Glomerular visceral epithelial cell (primary cell): ENCODE results near the gene WDR48.

Experiments
- DNase-seq: peaks from one replicate; pipeline ENCODE4 v3.0.0-alpha.2; 2016; ENCODE audit errors: extremely low spot score

WDR48 gene

DNA sequence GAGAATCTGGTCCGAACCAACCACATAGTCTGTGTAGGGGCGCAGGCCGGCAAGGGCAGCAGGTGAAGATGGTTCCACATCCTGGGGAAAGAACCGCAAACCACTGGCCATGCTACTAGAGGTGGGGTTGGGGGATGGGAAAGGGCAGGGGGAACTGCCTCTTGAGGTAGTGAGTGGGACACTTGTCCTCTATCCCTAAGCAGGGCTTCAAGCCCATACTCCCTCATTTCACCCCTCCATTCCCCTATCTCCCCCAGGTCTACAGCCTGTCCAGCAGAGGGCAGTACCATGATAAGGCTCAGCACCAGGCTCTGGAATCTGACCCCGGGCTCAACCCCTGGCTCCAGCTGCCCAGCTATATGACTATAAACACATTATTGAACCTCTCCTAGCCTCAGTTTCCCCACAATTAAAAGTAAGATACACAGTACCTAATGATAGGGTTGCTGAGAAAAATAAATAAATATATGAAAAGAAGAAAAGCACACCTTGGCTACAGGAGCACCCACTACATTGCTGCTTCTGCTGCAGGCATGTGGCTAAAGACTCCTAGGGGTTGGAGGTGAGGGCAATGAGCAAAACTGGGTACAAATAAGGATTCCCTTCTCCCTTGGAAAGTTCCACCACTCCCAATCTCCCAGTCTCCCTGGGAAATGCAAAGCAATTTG, 49.3 kb downstream of the WDR48 start:
- DNase-seq: peak; percentile 48

DNA sequence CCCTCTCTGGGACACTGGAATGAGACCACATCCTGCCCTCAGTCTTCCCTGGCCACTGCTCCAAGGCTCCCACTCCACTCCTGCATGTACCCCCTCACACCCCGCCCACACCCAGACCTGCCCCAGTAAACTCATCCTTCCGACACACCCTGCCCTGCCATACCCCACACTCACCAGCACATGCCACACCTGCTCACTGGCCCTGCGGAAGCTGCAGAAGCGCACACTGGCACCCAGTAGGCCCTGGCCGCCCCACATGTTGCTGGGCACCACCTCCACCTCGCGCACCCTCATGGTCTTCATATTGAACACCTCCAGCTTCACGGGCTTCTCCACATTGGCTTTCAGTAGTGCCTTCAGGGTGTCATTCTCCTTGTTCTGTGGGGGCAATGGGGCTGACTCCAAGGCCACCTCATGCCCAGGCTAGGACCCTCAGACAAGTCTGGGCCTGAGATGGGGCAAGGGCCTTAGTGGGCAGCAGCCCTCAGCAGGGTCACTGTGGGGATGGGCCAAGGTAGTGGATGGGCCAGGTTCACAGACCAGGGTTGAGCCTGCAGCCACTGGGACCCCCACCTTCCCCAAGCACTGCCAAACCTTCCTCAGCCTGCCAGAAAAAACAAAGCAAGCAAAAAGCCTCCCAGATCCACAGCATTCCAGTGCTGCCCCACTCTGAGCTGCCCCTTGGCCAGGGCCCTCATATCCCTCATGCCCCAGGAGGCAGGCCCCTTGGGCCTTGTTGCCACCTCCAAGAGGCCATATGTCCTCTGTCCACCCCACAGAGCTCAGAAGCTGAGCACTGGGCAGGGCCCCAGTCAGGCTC, 50.9 kb downstream of the WDR48 start:
- no peak for DNase-seq

DNA sequence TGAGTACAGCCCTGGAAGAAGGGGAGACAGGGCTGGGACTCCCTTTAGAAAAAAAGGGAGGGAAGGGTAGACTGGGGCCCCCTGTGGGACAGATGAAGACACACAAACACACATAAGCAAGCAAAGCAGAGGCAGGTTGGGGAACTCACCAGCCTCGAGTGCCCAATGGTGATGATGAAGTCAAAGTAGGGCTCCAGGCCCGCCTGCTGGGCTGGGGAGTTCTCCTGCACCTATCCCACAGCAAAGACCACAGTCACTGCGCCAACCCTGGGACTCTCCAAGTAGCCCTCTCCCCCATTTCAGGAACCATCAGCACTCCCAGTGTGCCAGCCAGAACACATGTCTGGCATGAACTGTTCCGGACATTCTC, 51.5 kb downstream of the WDR48 start:
- DNase-seq: no peak

DNA sequence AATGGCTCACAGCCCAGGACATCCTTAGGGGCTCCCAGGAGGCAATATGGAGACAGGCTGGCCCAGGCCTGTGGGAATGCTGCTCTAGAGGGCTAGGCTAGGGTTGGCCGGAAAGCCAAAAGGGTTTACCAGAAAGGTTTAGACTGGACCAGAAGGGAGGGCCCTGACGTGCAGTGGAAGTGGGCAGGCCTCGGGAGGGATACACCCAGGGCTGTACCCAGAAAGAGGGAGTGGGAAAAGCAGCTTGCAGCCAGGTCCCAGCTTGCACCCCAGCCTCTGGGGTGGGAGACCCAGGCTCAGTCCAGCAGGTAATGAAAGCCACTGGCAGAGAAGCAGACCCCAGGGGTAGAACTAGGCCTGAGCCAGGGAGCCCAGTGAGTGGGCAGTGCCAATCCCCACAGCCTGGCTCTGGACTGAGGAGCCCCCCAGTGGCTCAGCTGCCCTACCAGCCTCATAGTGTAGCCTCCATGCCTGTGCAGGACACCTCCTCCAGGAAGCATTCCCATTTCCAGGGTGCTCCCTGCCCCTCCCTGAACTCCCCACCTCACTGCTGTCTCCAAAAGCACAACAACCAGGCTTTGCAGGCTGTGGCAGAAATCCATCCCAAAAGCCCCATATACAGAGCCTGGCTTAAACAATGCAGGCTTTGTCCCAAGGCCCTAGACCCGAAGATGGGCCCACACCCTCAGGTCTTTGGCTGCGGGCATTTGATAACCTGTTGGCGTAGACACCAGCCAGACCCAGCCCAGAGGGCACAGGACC, 52.2 kb downstream of the WDR48 start:
- no peak for DNase-seq

DNA sequence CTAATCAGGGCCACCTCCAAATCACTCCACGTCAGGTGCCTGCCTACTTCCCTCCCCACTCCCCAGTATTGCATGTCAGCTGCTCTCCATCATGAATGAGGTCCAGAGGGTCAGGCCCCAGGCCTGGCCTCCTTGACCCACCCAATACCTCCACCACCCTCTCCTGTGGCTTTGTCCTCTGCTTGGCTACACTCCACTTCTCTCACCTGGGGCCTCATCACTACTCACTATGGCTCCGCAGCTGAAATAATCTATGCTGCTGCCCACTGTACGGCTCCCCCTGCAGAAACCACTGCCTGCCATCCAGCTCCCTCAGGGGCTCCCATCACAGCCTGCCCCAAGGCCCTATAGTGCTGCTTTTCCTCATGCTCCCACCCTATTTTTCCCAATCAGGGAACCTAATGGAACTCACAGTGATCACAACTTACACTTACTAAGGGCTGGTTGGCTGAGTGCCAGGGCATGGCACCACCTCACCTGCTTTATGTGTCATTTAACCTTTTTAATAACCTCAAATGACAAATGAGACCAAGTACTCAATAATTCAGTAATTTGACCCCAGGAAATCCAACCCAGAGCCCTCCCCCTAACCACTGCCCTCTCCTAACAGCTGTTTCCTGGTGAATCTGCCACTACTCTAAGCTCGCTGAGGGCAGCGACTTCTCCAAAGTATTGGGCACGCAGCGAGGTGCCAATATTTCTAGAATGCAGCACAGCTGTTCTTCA, 53.3 kb downstream of the WDR48 start:
- no peak for DNase-seq

DNA sequence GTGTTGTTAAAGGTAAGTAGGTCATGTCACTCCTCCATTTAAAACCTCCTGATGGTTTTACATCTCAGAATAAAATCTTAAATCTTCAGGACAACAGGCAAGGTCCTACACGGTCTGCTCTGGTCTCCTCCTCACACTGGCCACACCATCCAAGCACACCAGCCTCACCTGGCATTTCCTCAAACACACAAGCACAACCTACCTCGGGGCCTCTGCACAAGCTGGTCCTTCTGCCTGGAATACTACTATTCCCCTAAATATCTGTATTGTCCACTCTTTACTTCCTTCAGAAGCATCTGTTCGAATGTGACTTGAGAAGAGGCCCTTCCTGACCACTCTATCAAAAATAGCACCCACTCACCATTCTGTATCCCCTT, 53.9 kb downstream of the WDR48 start:
- DNase-seq: no peak

DNA sequence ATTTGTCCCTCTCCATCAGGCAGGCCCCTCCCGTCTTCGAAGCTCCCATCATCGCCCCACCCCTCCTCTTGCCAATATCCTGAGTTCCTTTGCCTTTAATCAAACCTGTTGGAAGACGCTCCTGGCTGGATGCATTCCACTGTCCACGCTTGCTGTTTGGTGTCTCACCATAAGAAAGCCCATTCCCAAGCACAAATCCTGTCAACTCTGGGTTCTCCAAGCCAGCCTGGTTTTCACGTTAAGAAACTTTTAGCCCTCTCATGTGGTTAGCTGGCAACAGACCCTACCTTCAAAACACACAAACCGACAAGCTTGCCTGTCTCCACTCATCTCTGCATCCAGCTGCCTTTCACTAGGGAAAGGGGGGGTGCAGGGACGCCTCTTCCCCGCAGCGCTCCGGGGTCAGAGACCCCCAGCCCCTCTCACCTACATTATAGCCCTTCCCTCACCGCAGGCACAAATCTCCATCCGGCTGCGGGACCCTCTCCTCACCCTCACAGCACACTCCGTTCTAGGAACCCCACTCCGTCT, 54.5 kb downstream of the WDR48 start:
- DNase-seq: peak; percentile 9

DNA sequence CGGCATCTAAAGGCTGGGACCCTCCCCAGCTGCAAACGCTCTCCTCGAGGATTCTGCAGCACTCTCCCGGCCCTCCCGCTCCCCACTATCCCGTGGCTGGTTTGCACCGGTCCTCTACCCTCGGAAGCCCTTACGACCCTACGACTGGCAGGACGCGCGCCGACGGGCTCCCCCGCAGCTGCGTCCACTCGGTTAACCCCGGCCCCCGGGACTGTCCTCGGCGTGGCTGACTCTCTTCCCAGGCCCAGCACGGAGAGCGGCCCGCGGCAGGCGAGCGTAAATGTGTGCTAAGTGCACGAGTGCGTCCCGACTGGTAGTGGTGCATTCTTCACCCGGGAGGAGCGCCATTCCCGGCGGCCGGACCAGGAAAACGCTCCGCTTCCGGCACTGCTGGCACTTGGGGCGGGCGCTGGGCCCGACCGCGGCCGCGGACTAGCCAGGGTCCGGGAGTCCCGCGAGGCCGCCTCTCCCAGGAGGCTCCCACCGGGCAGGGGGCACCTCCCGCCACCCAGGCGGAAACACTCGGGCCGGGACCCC, 55.1 kb downstream of the WDR48 start:
- peak; percentile 42 for DNase-seq

DNA sequence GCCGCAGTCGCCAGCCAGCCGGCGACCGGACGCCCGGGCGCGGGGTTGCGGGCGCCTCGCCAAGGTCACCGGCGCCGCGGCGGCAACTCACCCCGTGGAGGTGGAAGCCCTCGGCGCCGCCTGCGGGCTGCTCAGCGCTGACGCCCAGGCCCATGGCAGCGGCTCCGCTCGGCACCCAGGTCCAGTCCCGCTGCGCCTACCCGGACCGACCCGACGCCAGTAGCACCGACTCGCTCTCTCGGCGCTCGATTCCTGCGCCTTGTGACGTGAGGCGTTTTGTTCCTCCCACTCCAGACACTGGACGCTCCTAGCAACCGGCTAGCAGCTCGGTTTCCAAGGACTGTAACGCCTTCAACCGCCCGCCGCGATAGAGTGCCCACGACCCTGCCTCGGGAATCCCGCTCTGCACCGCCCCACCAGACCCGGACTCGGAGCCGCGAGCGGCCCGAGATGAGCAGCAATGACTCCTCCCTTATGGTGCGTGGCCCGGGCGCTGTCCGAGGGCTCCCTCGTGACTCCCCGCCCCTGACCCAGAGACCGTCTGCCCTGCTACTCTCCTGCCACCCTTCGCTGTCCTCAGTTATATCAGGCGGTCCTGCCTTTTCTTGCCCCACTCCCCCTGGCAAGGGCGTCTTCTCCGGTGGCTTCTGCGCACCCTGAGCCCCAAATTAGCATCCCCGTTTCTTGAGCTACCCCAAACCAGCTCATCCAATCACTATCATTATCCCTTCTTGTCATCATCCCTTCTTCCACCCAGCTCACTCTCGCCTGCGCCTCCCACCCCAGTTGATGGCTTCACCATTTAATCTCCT, 55.8 kb downstream of the WDR48 start, which contains the start of the genes GORASP1 and TTC21A:
Gene GORASP1, minus strand, starts transcription at position 240 of the 812 bp plus-strand sequence. Its CDS starts 86 bp downstream, at position 154.
Gene TTC21A, plus strand, starts transcription at position 293 of the 812 bp plus-strand sequence. Its CDS starts 158 bp downstream, at position 451.
- peak; percentile 75 for DNase-seq

DNA sequence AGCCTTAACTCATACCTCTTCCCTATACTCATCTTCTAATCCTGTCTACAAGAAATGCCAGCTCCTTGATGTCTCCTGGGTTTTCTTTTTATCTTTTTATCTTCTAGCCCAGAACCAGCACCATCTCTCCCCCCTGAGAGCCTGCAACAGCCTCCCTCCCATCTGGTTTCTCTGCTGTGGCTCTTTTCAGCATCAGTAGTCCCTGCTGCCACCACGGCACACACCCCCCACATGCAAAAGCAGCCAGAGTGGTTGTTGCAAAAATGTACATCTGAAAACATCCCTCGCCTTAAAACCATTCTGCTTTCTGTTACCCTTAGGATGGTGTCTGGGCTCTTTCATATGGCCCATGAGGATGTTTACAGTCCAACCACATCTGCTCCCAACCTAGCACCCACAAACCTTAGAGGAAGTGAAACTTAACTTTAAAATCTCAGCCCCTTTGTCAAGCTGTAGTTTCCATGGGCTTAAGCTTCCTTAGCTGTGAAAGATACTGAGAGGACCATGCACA, 56.4 kb downstream of the WDR48 start:
- no peak for DNase-seq

DNA sequence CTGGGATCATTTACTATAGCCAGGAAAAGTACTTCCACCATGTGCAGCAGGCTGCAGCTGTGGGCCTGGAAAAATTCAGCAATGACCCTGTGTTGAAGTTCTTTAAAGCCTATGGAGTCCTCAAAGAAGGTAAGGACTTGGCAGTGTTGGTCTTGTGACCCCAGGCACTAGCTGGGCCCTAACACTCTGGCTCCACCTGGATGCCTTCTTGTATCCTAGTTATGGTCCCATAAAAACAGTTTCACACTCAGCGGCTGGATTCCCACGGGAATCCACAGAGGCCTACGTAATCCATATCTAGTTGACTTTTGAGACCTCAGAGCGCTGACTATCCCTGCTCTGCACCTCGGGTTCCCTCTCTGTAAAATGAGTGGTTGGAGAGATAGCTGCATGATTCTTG, 57.3 kb downstream of the WDR48 start:
- no peak for DNase-seq

DNA sequence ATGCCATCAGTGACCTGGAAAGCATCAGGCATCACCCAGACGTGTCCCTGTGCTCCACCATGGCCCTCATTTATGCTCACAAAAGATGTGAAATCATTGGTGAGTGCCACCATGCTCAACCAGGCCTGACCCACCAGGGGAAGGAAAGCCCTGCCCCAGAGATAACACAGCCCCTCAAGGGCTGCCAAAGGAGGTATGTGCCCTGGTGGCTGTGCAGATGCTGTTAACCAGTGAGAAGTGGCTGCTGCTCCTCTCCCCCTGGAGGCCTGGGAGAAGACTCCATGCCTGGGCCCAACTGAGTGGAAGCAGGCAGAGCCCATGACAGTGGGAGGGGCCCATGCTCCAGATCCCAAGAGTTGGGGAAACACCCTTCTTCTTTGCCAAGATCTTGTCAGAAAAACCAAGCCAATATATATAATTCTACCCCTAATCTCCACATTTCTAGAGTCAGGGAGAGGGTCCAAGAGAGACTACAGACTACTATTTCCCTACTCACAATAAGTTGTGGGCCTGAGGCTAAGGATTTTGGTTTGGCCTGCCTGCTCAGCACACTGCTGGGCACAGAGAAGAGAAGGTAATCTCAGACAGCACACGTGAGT, 58.3 kb downstream of the WDR48 start:
- no peak for DNase-seq

DNA sequence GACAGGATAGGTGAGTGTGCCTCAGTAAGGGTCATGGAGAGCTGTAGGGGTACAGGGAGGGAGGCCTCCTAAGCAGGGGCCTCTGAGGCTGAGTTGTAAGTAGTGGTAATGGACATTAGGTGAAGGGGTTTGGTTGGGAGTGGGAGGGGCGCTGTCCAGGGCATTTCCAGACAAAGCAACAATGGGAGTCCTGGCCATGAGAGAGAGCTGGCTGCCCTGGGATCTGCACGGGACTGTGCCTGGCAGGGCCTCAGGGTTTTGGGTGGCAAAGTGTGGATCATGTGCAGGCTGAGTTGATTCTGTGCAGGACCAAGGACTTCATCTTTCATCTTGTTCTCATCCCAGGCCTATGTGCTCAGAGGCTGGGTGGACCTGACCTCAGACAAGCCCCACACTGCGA, 60.3 kb downstream of the WDR48 start:
- no peak for DNase-seq

DNA sequence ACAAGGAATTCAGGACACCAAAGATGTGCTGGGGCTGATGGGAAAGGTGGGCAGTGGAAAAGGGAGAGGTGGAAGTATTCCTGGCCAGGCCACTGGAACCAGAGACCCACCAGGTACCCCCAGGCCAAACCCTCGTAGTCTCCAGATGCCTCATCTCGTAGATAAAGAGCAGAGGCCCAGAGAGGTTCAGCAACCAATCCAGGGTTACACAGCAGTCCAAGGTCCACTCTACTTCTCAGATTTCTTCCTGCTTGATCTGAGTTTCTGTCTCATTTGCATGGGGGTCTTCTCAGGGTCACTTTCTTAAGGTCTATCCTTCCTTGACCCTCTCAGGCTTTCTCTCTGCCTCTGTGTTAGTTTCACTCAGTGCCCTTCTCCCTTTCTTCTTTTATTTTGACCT, 60.7 kb downstream of the WDR48 start:
- no peak for DNase-seq

DNA sequence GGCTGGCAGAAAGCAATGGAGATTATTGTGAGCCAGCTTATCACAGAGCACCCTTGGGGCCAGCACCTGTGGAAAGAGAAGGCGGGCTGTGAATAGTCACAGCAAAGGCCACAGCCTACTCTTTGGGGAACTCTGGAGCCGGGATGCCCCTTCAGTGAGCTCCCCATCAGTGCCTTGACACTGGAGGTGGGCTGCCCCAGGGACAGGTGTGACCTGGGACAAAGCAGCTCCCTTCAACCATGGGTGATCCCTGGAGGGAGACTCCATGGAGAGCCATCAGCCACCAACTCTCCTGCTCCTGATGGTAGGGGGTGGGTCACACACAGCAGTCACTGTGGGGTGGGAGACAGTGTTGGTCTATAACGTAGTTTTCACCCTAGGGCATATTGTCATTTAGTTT, 61.5 kb downstream of the WDR48 start:
- no peak for DNase-seq

DNA sequence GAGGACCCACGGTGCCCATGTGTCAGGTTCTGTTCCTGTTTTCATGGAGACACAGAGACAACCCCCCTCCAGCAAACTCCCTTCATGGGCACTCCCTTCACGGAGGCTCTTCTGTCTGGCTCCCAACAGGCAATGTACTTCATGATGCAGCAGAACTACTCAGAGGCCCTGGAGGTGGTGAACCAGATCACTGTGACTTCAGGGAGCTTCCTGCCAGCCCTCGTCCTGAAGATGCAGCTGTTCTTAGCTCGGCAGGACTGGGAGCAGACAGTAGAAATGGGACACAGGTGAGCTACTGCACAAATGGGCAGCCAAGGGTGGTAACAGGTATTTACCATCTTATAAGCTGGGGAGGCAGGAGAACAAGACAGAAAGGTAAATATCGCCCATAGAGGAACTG, 62.6 kb downstream of the WDR48 start:
- no peak for DNase-seq

DNA sequence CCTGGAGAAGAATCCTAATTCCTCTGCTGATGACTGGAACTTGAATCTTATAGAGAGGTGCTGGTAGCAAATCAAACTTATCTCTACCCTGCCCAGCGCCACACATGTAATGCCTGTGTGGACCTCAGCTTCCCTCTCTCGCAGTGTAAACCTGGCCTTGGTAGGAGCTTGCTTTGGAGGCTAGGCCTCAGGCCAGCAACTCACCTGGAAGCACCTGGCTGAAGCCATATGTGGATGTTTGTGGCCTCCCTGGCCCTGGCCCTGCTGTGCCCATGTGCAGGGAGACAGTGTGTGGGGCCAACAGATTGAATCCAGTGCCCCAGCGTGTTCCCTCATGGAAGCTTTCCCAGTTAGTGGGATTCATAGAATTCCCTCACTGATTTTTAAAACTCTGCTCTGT, 64.1 kb downstream of the WDR48 start:
- no peak for DNase-seq

DNA sequence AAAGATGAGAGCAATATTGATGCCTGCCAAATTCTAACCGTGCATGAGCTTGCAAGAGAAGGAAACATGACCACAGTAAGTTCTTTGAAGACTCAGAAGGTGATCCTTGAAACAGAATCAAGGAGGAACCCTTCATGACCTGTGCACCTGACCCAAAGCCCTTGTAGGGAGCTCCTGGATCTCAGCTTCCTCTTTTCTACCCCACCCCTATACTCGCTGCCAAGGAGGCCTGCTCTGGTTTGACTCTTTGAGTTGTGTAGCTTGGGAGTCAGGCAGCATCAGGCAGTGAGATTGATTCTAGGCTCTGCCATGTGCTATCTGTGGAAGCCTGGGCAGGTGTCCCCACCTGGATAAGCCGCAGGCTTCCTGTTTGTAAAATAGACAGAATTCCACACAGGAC, 66.3 kb downstream of the WDR48 start:
- DNase-seq: no peak

DNA sequence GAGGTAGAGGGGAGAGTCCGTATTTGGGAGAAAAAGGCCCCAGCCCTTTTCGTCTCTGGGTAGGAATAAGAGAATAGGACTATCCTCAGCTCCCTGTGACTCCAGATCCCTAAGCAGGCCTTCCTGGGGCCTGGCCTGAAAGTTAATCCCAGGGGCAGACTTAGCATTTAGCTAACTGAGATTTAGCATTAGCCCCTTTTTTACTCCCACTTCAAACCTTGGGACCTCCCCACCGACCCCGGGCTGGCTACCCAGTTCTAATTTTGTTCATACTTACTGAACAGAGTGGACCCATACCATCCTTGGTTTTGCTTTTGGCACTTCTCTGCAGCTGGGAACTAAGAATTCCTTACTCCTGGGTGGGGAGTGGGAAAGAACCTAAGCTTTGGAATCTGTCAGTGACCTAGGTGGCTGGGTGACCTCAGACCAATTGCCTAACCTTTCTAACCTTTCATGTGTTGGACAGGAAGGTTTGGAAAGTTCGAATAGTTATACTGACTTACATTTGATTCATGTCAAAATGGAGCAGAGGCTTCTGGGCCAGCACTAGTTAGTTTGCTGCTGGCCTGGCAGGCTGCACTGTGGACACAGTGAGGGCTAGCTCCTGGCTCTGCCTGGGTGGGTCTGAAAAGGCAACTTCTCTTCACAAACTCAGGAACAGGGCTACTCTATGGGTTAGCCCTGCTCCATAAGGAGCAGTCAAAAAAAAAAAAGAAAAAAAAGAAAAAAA, 67.3 kb downstream of the WDR48 start:
- no peak for DNase-seq
